H4 (cell line): ENCODE data around the gene APBB2. TPM values are rescaled to one million over a fixed set of nuclear protein-coding genes. Genes with fewer than 3 reads are reported as not detected.
"Not testable (repeated sequence)": the region's sequence is repeated elsewhere in the genome, so short reads cannot be mapped to it uniquely, and the experiment has no call there.

Source experiments
- DNase-seq: peaks from one replicate; pipeline ENCODE4 v3.0.0-alpha.2; 2015; ENCODE audit warnings: low spot score
- total RNA-seq: library from RNA; depleted of rRNA; stranded (reverse); fragments of >200 nt; shearing (Covaris generic); gene quantifications from 2 replicates; pipeline ENCODE4 v1.2.3, GENCODE V29; 2014

The APBB2 gene
- total RNA-seq, 1 experiment from 2014 or later, result 25.7 TPM

DNA sequence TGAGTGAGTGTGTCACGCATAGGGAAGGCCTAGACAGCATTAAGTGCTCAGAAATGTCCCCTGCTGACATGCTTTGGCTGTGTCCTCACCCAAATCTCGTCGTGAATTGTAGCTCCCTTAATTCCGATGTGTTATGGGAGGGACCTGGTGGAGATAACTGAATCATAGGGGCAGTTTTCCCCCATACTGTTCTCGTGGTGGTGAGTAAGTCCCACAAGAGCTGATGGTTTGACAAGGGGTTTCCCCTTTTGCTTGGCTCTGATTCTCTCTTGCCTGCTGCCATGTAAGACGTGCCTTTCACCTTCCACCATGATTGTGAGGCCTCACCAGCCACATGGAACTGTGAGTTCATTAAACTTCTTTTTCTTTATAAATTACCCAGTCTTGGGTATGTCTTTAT lies 386.6 kb downstream of the APBB2 start:
- DNase-seq, result no peak

DNA sequence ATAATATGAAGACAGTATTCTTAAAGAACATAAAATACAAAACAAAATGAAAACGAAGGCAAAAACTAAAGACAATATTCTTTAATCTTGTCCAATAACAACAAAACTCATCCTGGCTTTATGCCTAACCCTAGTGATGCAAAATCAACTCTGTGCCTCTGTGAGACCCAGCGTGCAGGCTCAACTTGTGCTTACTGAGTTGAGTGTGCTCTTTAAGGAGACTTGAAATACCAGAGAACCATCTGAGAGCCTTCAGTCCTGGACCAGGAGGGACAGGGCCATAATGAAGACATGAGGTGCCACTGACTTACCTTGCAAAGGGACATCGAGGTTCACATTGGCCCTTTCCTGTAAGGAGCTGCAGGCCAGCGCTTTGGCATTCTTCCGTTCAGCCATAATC lies 387.5 kb downstream of the APBB2 start:
- DNase-seq, result no peak

DNA sequence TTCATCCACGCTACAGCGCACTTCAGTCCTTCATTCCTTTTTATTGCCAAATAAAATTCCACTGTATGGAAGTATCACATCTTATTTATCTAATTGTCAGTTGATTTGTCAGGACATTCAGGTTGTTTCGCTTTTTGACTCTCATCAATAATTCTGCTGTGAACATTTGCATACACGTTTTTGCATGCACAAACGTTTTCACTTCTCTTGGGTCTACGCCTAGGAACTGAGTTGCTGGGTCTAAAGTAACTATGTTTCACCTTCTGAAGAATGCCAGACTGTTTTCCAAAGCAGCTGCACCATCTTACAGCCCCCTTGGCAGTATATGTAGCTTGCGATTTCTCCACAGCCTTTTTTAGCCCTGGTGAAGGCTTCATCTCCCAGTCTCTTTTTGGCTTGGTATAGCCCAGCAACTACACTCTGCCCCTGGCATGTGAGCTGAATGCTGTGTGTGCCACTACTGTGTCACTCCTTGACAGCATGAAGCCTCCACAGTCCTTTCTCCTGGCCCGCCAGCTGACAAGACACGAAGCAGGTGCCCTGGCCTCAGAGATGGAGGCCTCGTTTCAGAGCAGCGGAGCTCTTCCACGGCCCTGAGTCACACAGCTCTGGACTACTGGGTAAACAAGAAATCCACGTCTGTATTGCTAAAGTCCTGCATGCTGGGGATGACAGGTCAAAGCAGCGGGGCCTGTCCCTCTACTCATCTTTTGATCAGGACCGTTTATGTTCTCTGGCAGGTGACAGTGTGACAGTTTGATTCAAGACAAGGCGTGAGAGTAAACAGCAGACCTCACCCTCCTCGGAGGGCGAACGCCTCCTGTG lies 389.1 kb downstream of the APBB2 start:
- no peak for DNase-seq

DNA sequence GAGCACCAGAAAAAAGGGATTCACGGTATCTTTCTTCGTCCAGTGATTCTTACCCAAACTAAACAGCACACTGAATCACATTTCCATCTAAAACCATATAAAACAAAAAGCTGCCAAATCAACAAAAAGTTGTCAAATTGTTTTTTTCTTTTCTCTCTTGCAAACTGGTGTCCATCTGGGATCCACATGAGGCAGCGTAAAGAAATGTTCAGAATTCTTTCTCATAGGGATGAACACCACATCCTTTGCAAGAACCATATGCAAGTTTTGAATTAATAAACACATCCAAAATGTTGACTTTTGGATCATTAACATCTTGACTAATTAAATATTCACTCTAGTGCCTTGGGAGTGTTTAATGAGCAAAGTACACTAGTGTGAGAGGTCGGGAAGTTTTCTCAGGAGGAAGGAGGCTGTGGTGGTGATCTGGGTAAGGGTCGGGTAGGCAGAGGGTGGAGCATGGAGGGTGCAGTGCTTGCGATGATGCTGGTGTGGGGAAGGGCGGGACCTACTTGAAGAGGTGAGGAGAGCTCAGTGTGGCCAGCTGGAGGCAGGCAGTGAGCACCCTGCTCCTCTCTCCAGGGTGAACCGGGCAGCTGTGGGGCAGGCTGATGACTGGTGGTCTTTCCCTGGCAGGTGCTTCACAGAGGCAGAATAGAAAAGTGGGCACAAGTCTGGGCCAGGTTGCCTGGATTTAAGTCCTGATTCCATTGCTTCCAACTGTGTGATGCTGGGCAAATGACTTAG lies 391.7 kb downstream of the APBB2 start:
- no peak for DNase-seq

DNA sequence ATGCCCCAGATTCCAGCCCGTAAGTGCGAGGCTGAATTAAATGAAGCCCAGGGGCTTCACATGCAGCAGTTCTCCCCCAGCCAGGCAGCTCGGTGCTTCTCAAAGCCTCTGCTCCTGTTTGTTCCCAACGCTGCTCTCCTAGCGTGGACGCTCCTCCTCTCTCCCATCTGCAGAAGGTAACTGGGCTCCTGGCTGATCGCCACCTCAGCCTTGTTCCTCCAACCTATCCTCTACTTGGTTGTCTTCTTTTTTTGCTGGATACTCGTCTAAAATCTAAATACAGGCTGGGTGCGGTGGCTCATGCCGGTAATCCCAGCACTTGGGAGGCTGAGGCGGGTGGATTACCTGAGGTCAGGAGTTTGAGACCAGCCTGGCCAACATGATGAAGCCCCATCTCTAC lies 394.2 kb downstream of the APBB2 start:
- no peak for DNase-seq

DNA sequence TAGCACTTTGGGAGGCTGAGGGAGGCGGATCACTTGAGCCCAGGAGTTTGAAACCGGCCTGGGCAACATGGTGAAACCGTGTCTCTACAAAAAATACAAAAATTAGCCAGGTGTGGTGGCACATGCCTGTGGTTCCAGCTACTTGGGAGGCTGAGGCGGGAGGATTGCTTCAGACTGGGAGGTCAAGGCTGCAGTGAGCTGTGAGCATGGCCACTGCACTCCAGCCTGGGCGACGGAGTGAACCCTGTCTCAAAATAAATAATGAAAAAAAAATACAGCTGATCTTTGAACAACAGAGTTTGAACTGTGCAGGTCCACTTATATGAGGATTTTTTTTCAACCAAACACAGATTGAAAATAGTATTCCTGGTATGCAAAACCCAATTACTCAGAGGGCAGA lies 397.2 kb downstream of the APBB2 start:
- not testable (repeated sequence) for DNase-seq

DNA sequence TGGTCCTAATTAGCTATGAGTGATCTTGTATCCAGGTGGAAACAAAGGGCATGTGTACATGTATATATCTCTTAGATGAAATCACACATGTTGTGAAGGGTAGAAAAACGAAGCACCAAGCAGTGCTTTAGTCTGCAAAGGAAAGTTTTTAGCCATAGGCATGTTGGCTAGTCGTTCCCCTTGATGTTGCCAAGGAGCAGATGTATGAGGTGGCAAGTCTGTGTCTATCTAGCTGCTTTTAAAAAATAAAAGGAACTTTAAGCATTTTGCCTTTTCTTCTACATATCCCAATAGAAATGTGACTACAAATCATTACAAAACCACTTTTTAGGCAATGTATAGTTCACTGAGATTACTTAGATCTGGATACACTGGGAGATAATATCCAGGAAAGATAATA lies 401.5 kb downstream of the APBB2 start:
- no peak for DNase-seq

DNA sequence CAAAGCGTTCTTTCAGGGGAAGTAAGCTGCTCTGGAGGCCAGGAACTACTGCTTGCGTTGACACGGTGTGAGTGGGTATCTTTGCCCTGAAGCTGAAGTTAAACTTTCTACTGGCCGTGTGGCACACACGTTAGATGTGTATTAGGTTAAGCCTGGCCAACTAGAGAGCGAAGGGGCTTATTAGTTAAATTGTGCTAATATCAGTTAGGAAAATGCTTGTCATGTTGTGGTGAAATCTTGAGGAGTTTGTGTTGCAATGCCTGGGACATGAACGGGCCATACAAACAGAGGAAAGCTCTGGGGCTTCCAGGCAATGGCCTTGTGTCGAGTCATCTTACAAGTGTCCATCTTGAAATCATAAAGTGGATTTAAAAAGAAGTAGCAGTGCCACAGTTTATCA lies 402.0 kb downstream of the APBB2 start:
- DNase-seq, result no peak

DNA sequence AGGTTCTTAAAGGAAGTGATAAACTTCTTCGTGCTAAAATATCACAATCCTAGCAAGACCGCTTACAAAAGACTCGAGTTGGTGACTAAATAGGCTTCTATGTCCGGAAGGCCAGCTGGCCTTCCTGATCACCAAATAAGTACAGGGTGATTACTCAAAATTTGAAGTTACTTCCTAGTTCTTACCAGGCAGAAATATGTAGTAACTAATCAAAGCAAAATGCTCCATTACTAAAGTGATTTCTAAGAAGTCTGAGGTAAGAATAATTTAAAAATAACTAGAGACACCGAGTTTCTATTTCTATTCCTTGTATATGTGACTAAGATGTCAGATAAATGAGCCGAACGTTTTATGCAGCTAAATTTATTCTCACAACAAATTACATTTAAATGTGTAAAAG lies 402.4 kb downstream of the APBB2 start:
- no peak for DNase-seq

DNA sequence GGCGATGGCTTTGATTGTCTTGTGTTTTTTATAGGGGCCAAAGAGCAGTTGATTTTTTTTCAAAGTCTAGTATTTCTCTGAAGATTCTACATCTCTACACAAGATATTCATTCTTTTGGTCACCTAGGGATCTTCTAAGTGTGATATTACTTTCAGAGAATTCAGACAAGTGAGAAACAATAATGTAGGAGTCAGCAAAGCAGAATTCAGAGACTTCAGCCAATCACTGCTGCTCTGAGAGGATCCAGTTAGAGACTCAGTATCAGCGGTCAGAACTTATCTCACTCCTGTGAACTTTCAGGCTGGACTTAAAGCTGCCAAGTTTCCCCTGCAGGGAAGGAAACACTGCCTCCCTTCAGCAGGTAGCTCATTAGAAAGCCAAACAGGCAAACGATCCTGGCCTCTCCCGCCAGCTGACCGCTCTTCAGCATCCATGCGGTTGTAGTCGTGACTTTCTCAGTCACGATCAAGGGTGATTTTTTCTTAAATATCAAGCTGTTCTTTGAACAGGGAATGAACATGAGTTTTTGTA lies 405.4 kb downstream of the APBB2 start:
- no peak for DNase-seq

DNA sequence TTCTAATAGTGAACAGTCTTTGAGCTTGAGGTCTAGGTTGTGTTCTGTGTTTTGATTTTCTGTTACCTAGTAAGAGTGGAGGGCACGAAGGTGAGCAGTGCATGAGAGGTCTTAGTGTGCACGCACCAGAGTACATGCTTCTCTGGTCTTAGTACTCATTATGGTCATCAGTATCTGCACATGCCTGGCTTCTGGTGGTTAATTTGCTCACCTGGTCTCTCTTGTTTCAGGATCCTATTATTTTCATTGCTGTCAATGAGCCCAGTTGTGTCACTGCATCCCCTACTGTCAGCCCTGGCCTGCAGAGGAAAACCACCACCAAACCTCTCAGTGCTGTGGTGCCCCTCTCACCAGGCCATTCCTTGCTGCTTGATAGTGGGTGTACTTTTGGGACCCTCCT lies 409.7 kb downstream of the APBB2 start:
- no peak for DNase-seq

DNA sequence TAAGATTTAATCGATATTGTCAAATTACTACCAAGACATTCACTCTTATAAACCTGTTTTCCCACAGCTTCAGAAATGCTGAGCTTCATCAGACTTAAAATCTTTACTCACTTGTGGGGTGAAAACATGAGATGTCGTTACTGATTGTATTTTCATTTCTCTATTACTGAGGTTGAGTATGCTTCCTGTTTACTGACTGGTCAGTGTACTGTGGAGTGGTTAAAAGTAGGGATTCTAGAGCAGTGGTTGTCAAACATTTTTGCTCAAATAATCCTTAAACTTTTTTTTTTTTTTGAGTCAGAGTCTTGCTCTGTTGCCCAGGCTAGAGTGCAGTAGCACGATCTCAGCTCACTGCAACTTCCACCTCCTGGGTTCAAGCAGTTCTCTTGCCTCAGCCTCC lies 414.3 kb downstream of the APBB2 start:
- DNase-seq, result no peak

DNA sequence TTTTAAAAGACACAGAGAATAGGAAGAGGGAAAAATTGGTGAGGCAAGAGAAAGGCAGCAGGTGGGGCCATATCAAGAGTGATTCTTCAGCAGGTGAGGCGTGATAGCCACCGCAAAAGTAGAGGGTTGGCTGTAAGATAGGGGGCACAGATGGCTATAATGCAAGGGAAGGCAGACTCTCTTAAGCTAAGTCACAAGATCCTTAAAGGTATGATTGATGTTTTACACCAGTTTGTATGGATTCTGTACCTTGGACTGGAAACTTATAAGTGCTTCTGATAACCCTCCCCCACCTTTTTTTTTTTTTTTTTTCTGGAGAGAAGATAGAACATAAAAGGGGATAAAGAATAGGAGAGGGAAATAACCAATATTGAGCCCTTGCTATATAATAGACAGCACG lies 424.6 kb downstream of the APBB2 start:
- no peak for DNase-seq

DNA sequence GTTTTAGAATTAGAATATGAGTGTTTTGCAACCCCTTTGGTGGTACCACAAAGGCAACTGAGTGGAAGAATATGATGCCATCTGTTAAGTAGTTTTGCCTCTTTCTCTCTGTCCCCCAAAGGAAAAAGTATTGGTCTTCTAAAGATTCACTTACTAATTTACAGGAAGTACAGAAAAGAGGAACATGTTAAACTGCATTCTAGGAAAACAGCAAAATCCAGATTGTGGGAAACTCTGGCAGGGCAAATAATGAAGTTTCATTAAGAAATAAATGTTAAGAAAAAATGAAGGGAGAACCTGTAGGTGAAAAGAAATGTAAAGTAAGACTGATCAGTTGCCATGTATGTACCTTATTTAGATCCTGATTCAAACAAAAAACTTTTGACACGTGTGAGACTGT lies 425.3 kb downstream of the APBB2 start:
- no peak for DNase-seq

DNA sequence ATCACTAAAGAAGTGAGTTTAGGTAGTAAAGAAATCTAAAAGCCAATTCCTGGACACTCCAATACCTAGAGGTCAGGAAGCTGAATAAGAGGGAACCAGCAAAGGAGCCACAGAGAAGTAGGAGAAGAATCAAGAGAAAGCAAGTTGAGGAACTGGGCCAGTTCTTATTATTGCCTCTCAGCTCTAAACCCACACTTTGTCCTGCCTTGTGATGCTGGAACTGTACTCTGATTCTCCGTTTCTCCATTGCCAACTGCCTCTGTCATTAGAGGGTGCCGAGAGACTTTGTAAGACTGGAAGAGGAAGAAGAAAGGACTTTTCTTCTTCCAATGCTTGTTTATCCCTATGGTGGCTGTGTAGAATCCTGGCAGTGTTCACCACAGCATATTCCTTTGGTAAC lies 426.0 kb downstream of the APBB2 start:
- no peak for DNase-seq

DNA sequence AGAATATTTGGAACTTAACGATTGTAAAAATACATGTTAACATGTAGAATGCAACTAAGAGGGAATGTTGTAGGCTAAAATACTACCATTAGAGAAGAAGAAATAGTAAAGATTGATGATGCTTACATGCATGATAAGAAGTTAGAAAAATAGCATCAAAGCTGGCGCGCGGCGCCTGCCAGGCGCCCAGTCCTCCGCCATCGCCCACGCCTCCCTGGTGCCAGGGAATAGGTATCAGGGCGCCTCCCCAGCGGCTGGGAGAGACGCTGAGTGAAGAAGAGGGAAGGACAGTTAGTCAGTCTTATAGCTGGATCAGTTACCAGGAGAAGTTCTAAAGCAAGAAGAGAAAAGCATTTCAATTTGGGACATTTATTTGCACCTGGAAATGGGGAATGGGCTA lies 428.6 kb downstream of the APBB2 start:
- DNase-seq, result no peak

DNA sequence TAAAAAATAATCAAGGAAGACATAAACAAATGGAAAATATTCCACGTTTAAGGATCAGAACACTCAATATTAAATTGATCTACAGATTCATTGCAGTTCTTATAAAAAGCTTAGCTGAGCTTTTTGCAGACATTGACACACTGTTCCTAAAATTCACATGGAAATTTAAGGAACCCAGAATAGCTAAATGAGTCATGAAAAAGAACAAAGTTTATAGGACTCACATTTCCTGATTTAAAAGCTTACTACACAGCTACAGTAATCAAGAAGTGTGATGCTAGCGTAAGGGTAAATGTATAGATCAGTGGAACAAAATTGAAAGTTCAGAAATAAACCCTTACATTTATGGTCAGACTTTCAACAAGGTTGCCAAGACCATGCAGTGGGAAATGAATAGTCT lies 431.5 kb downstream of the APBB2 start:
- DNase-seq, result no peak

DNA sequence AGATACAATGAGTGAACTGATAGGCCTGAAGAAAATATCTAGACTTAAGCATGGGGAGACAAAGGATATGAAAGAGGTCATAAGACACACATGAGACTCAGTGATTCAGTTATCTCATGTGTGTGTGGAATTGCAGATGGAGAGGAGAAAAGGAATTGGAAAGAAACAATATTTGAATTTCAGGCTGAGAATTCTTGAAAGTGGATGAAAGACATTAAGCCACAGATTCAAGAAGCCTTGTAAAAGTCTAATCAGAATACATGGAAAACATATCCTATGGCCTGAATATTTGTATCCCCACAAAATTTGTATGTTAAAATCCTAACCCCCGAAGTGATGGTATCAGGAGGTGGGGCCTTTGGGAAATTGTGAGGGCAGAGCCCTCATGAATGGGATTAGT lies 436.3 kb downstream of the APBB2 start:
- no peak for DNase-seq

DNA sequence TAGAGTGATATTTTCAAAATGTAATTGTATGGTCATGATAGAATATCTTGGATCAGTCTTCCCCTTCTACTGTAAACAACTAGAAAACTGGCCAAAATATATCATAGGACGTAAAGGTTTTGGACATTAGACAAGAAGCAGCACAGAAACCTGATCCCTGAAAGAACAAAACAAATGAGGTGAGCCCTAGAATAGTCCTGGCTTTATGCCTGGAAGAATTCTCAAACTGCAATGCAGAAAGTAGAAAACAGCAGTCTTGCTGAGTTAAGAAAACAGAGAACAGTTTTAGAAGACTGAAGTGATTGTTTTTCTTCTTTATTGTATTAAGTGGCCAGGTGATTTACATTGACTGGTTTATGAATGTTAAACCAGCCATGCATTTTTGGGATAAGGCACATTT lies 445.1 kb downstream of the APBB2 start:
- no peak for DNase-seq

DNA sequence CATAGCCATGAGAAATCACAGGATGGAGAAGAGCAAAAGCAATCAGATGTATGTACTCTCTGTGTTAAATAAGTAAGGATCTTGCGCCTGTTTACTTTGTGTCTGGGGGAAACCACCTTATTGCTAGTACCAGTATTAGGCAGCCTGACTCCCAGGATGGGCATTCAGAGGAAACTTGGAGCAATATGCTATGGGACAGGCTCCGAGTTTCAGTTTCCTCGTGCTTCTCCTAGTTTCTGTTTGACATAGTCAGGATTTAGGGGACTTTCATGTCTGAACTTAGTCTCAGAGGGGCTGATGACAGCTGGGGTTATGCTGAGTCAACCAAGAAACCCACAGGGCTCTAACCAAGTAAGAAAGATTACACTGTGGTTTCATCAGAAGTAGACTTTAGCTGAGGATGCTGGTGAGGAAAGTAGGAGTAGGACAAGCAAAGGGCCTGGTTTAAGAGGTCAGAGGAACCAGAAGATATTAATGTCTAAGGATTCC lies 451.1 kb downstream of the APBB2 start:
- DNase-seq, result peak; percentile 74
